Trophoblast cell (in vitro differentiated cells and primary cell): ENCODE measurements around the gene EOMES. TPM values are rescaled to one million over a fixed set of nuclear protein-coding genes. Genes with fewer than 3 reads are reported as not detected.
"Not testable (repeated sequence)": the region's sequence is repeated elsewhere in the genome, so short reads cannot be mapped to it uniquely, and the experiment has no call there.

ENCODE experiments used
- DNase-seq, 2 donors: peaks; one replicate each; pipeline ENCODE4 v3.0.0-alpha.2; 2016
- H2AFZ ChIP-seq: 2 replicates; pipeline ENCODE4 v1.6.1; 2013; ENCODE audit warnings: low read length, moderate library complexity, mild to moderate bottlenecking; ENCODE audit not compliant: insufficient read depth, poor library complexity
- H2AK5ac ChIP-seq: 2 replicates; pipeline ENCODE4 v1.6.1; 2013; ENCODE audit warnings: mild to moderate bottlenecking, low read length
- H2BK120ac ChIP-seq: 2 replicates; pipeline ENCODE4 v1.6.1; 2013; ENCODE audit warnings: low read length, mild to moderate bottlenecking, moderate library complexity; ENCODE audit not compliant: insufficient read depth, poor library complexity
- H2BK12ac ChIP-seq: 2 replicates; pipeline ENCODE4 v1.6.1; 2013; ENCODE audit warnings: mild to moderate bottlenecking, low read length, moderate library complexity
- H2BK5ac ChIP-seq: 2 replicates; pipeline ENCODE4 v1.6.1; 2013; ENCODE audit warnings: low read length, low read depth, moderate library complexity, mild to moderate bottlenecking; ENCODE audit not compliant: poor library complexity
- H3K14ac ChIP-seq: 2 replicates; pipeline ENCODE4 v1.6.1; 2013; ENCODE audit warnings: mild to moderate bottlenecking, low read length
- H3K18ac ChIP-seq: 2 replicates; pipeline ENCODE4 v1.6.1; 2013; ENCODE audit warnings: mild to moderate bottlenecking, low read length
- H3K23ac ChIP-seq: 2 replicates; pipeline ENCODE4 v1.6.1; 2013; ENCODE audit warnings: low read length
- H3K27ac ChIP-seq: 2 replicates; pipeline ENCODE4 v1.5.1; 2013; ENCODE audit warnings: low read depth, mild to moderate bottlenecking, inconsistent platforms, low read length, moderate library complexity
- H3K27me3 ChIP-seq: 2 replicates; pipeline ENCODE4 v1.6.1; 2013; ENCODE audit warnings: inconsistent platforms, mild to moderate bottlenecking, low read length, moderate library complexity; ENCODE audit not compliant: insufficient read depth
- H3K36me3 ChIP-seq, 2 experiments: 1 replicate in 1 of 2; 2 replicates in 1 of 2; pipeline ENCODE4 v1.6.1; 2013; ENCODE audit warnings: low read length in 2 of 2, mild to moderate bottlenecking in 2 of 2, moderate library complexity in 1 of 2; ENCODE audit not compliant: insufficient read depth in 2 of 2, control insufficient read depth in 1 of 2
- H3K4ac ChIP-seq: 2 replicates; pipeline ENCODE4 v1.6.1; 2013; ENCODE audit warnings: low read depth, mild to moderate bottlenecking, low read length, moderate library complexity
- H3K4me1 ChIP-seq, 2 experiments: 1 replicate in 1 of 2; 2 replicates in 1 of 2; pipeline ENCODE4 v1.6.1; 2013; ENCODE audit warnings: low read length in 2 of 2, mild to moderate bottlenecking in 2 of 2, moderate library complexity in 1 of 2; ENCODE audit not compliant: insufficient read depth in 2 of 2, control insufficient read depth in 1 of 2
- H3K4me2 ChIP-seq: 2 replicates; pipeline ENCODE4 v1.6.1; 2013; ENCODE audit warnings: inconsistent platforms, mild to moderate bottlenecking, low read length, moderate library complexity
- H3K4me3 ChIP-seq: 2 replicates; pipeline ENCODE4 v1.5.1; 2013; ENCODE audit warnings: mild to moderate bottlenecking, low read depth, low read length, inconsistent platforms
- H3K79me1 ChIP-seq: one replicate; pipeline ENCODE4 v1.6.1; 2013; ENCODE audit warnings: low read length
- H3K79me2 ChIP-seq: 2 replicates; pipeline ENCODE4 v1.6.1; 2013; ENCODE audit warnings: low read length, mild to moderate bottlenecking; ENCODE audit not compliant: control insufficient read depth, insufficient read depth, poor library complexity
- H3K9ac ChIP-seq: 2 replicates; pipeline ENCODE4 v1.6.1; 2013; ENCODE audit warnings: mild to moderate bottlenecking, low read length
- H3K9me3 ChIP-seq: 2 replicates; pipeline ENCODE4 v1.6.1; 2013; ENCODE audit warnings: low read depth, mild to moderate bottlenecking, control low read depth, inconsistent platforms, low read length; ENCODE audit not compliant: insufficient read depth
- H4K12ac ChIP-seq: 2 replicates; pipeline ENCODE4 v1.6.1; 2013; ENCODE audit warnings: low read depth, mild to moderate bottlenecking, low read length, moderate library complexity
- H4K8ac ChIP-seq: 2 replicates; pipeline ENCODE4 v1.6.1; 2013; ENCODE audit warnings: low read depth, mild to moderate bottlenecking, low read length, moderate library complexity
- H4K91ac ChIP-seq: one replicate; pipeline ENCODE4 v1.6.1; 2013; ENCODE audit warnings: low read depth, mild to moderate bottlenecking, low read length, moderate library complexity
- WGBS: extraction: QIAGEN DNeasy Blood & Tissue Kit; methylation state at CpG from one replicate; pipeline ENCODE4 v1.1.7; 2013; ENCODE audit warnings: missing lambda C conversion rate; ENCODE audit not compliant: insufficient read length, insufficient coverage; ENCODE audit errors: extremely low coverage; 5-methylcytosine and 5-hydroxymethylcytosine counted together
- polyA plus RNA-seq: library from polyadenylated mRNA; stranded (reverse); fragments of 200-250 nt; gene quantifications from 2 replicates; pipeline ENCODE4 v1.2.3, GENCODE V29; 2013

The EOMES gene
- polyA plus RNA-seq = 0.01 TPM in 1 of 2 replicates, not detected in the other

DNA sequence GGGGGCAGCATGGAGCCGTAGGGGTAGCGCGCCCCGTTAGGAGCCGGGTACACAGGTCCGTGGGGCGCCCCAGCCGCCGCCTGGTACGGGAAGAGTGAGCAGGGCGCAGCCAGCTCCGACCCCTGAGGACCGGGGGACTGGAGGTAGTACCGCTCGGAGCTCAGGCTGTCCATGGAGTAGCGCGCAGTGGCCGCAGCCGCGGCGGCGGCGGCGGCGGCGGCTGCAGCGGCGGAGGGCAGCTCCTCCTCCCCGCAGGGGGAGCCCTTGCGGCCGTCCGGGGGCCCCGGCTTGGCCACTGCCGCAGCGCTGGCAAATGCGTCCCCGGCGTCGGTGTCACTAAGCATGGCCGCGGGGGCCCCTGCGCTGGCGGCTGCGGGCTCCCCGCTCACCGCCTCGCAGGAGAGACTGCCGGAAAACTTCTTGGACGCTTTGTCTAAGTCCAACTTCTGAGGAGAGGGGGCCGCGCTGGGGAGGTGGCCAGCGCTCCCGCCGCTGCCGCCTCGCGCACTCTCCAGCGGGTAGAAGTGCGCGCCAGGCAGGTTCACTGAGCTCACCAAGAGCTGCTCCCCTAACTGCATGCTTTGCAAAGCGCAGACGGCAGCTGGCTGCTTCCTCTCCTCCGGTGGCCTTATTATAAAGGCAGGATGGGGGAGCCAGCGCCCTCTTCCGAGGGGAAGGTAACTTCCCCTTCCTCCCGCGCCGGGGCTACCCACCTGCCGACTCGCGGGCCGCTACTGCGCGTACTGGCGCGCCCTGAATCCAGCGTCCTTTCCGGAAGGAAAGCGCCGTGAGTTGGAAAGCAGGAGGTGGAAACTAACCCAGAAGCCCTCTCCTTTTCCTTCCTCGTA is at the start of gene EOMES:
EOMES (minus strand) TSS at position 607 of the 848 bp plus-strand sequence; CDS start at position 578, 29 bp downstream.
- Histone ChIP-seq H4K8ac (no peak within 1 kb of the TSS), H3K14ac (no peak within 1 kb of the TSS), H3K9ac (no peak within 1 kb of the TSS), H4K91ac (no peak within 1 kb of the TSS), H3K9me3 (peaks cover 4% of the 10 kb centered on the region), H3K36me3 (no peaks in the 10 kb centered on the region), H3K79me2 (no peaks in the 10 kb centered on the region), H2AK5ac (no peak within 1 kb of the TSS), H2BK120ac (no peak within 1 kb of the TSS), H3K27me3 (peaks cover 77% of the 10 kb centered on the region), H2BK12ac (no peak within 1 kb of the TSS), H2AFZ (peak within 1 kb of the TSS; percentile 83), H4K12ac (no peak within 1 kb of the TSS), H3K23ac (no peak within 1 kb of the TSS), H3K4me3 (peak within 1 kb of the TSS; percentile 68), H3K27ac (no peak within 1 kb of the TSS), H3K18ac (no peak within 1 kb of the TSS), H2BK5ac (no peak within 1 kb of the TSS), H3K4me1 (peaks cover 11 to 15% of the 10 kb centered on the region in 2 experiments), H3K4me2 (peak within 1 kb of the TSS; percentile 93), H3K4ac (no peak within 1 kb of the TSS), H3K79me1 (no peaks in the 10 kb centered on the region)
- WGBS = no CpG with 5 or more reads among the region's 81 CpGs
- DNase-seq = peak; percentile 6 to 23

GRCh38 chr3:27770384-27770783 is 48.3 kb upstream of the EOMES start:
- H3K4ac ChIP-seq, H2AK5ac ChIP-seq, H4K12ac ChIP-seq, H4K91ac ChIP-seq, H3K4me2 ChIP-seq, H4K8ac ChIP-seq, H2BK120ac ChIP-seq, H3K18ac ChIP-seq, H2AFZ ChIP-seq, H3K27ac ChIP-seq, H3K79me1 ChIP-seq, H3K9ac ChIP-seq, H2BK12ac ChIP-seq, H3K79me2 ChIP-seq, H3K36me3 ChIP-seq, DNase-seq, H3K4me1 ChIP-seq, H3K27me3 ChIP-seq, H3K14ac ChIP-seq, H2BK5ac ChIP-seq, H3K9me3 ChIP-seq, H3K4me3 ChIP-seq, H3K23ac ChIP-seq: not testable (repeated sequence)
- no CpG with 5 or more reads among the region's 4 CpGs for WGBS

DNA sequence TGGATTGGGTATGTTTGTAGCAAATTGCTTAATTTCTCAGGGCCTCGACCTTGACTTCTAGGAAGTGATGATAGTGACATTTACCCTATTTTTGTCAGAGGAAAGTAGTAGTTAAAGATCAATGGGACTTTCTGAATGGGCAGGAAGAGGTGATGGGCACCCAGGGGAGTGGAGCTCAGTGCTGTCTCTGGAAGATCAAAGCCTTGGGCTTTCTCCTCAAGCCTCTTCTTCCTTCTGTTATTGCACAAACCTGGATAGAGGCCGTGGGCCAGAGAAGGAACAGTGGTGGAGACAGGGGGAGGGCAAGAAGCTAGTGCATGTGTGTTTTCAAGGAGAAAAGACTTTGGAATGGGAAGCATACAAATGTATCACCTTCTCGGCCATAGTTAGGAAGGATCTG is 44.9 kb upstream of the EOMES start:
- no peak overlapping the region for H3K23ac ChIP-seq
- H3K79me2 ChIP-seq = no peaks in the 10 kb centered on the region
- no peak overlapping the region for H2BK120ac ChIP-seq
- no peak overlapping the region for H3K14ac ChIP-seq
- H2AFZ ChIP-seq = no peak overlapping the region
- no peak overlapping the region for H2BK12ac ChIP-seq
- H3K18ac ChIP-seq = no peak overlapping the region
- no CpG with 5 or more reads among the region's 3 CpGs for WGBS
- no peak overlapping the region for H2AK5ac ChIP-seq
- no peak overlapping the region for H3K27ac ChIP-seq
- H4K12ac ChIP-seq = no peak overlapping the region
- H2BK5ac ChIP-seq = no peak overlapping the region
- DNase-seq = no peak
- no peaks in the 10 kb centered on the region for H3K27me3 ChIP-seq
- H3K9me3 ChIP-seq = no peaks in the 10 kb centered on the region
- no peak overlapping the region for H3K4me2 ChIP-seq
- H3K79me1 ChIP-seq = no peaks in the 10 kb centered on the region
- no peak overlapping the region for H3K4ac ChIP-seq
- no peak overlapping the region for H4K8ac ChIP-seq
- H4K91ac ChIP-seq = no peak overlapping the region
- H3K4me1 ChIP-seq = no peaks in the 10 kb centered on the region
- H3K36me3 ChIP-seq = no peaks in the 10 kb centered on the region
- H3K9ac ChIP-seq = no peak overlapping the region
- no peak overlapping the region for H3K4me3 ChIP-seq

DNA sequence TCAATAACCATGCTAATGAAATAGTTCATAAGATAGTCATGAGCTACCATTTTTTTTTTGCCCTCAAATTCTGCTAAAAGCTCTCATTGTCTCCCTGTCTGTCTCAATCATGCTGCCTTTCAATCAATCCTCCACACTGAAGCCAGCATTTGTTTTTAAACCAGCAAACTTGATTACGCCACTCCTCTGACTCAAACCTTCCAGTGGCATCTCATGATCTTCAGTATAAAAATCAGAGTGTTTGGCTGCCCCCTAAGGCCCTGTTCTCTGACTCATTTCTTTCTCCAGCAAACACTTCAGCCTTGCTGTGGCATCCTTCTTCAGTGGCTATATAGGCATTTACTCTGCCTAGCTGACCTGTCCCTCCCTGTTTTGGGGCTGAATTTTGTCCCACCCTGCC is 36.0 kb upstream of the EOMES start:
- Histone ChIP-seq H2BK5ac (no peak overlapping the region), H4K12ac (no peak overlapping the region), H2BK120ac (no peak overlapping the region), H2AFZ (no peak overlapping the region), H3K27me3 (no peaks in the 10 kb centered on the region), H3K4me2 (no peak overlapping the region), H2AK5ac (no peak overlapping the region), H3K4me3 (no peak overlapping the region), H3K79me2 (no peaks in the 10 kb centered on the region), H3K9ac (no peak overlapping the region), H3K18ac (no peak overlapping the region), H4K91ac (no peak overlapping the region), H3K14ac (no peak overlapping the region), H3K9me3 (no peaks in the 10 kb centered on the region), H4K8ac (no peak overlapping the region), H2BK12ac (no peak overlapping the region), H3K36me3 (no peaks in the 10 kb centered on the region), H3K27ac (no peak overlapping the region), H3K79me1 (no peaks in the 10 kb centered on the region), H3K23ac (no peak overlapping the region), H3K4me1 (no peaks in the 10 kb centered on the region), H3K4ac (no peak overlapping the region)
- no CpG with 5 or more reads among the region's 1 CpG for WGBS
- DNase-seq = peak; percentile 55 to 76
